ENCODE data around the gene NOPCHAP1. TPM values are rescaled to one million over a fixed set of nuclear protein-coding genes. Genes with fewer than 3 reads are reported as not detected.

NOPCHAP1 gene
- total RNA-seq, 4 donors from 2014 or later, result 2.5 to 5.0 (median 3.3) TPM

- Histone ChIP-seq H3K27ac (no peak overlapping the region), H3K4me1 (no peaks in the 10 kb centered on the region), H3K4me3 (no peak overlapping the region), H3K27me3 (no peaks in the 10 kb centered on the region), H3K36me3 (peaks cover 0 to 27% of the 10 kb centered on the region in 2 donors), H3K9me3 (no peaks in the 10 kb centered on the region)
- DNase-seq (no peak), ATAC-seq (no peak)
- in situ Hi-C loops (cut with MboI; ENCODE audit: low sequenced_read_pairs in 4 of 4), result no loop called here
- no peak for TF ChIP-seq POLR2A (IDR thresholded peaks at IDR 0.05)
- TF ChIP-seq, protein P1, sequence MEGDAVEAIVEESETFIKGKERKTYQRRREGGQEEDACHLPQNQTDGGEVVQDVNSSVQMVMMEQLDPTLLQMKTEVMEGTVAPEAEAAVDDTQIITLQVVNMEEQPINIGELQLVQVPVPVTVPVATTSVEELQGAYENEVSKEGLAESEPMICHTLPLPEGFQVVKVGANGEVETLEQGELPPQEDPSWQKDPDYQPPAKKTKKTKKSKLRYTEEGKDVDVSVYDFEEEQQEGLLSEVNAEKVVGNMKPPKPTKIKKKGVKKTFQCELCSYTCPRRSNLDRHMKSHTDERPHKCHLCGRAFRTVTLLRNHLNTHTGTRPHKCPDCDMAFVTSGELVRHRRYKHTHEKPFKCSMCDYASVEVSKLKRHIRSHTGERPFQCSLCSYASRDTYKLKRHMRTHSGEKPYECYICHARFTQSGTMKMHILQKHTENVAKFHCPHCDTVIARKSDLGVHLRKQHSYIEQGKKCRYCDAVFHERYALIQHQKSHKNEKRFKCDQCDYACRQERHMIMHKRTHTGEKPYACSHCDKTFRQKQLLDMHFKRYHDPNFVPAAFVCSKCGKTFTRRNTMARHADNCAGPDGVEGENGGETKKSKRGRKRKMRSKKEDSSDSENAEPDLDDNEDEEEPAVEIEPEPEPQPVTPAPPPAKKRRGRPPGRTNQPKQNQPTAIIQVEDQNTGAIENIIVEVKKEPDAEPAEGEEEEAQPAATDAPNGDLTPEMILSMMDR (IDR thresholded peaks at IDR 0.05 in 4 of 5, conservative IDR thresholded peaks at IDR 0.05 in 1 of 5), result no peak
- intact Hi-C loops (cut with DNase I; ENCODE audit: low total_unique reads), result no loop called here
Measured at GRCh38 chr12:105001476-105001875, 15.4 kb downstream of the NOPCHAP1 start.

GRCh38 chr12:105013892-105014291 is 27.8 kb downstream of the NOPCHAP1 start:
- peaks cover 0 to 9% of the 10 kb centered on the region in 2 donors for H3K36me3 ChIP-seq
- H3K4me3 ChIP-seq, result no peak overlapping the region
- no peak overlapping the region for H3K27ac ChIP-seq
- TF ChIP-seq, protein P1 (IDR thresholded peaks at IDR 0.05 in 4 of 5, conservative IDR thresholded peaks at IDR 0.05 in 1 of 5), result no peak
- TF ChIP-seq POLR2A (IDR thresholded peaks at IDR 0.05), result no peak
- H3K27me3 ChIP-seq, result no peaks in the 10 kb centered on the region
- in situ Hi-C loops (cut with MboI; ENCODE audit: low sequenced_read_pairs in 4 of 4), result no loop called here
- intact Hi-C loops (cut with DNase I; ENCODE audit: low total_unique reads), result no loop called here
- H3K4me1 ChIP-seq, result peaks cover 5% of the 10 kb centered on the region in 2 donors
- no peaks in the 10 kb centered on the region for H3K9me3 ChIP-seq
- DNase-seq (no peak), ATAC-seq (no peak)

DNA sequence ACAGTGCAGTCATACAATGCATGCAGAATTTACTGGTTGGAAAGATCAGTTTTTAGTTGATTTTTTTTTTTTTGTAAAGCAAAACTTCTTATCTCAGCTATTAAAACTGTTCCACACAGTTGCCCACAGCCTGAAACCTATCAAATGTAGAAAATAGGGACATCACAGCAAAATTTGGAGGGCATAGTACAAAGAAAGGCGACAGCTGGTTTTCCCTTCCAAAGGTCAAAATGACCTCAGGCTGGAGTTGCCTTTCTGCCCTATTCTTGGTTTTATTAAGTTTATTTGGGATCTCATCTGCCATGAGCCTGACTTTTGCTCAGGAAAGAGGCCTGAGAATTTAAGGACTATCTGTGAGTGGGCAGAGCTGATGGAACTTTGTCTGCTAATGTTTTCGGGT is 28.5 kb downstream of the NOPCHAP1 start:
- Histone ChIP-seq H3K4me3 (no peak overlapping the region), H3K27me3 (no peaks in the 10 kb centered on the region), H3K27ac (no peak overlapping the region), H3K9me3 (no peaks in the 10 kb centered on the region), H3K36me3 (peaks cover 0 to 9% of the 10 kb centered on the region in 2 donors), H3K4me1 (peaks cover 6 to 8% of the 10 kb centered on the region in 2 donors)
- TF ChIP-seq POLR2A (IDR thresholded peaks at IDR 0.05), result no peak
- TF ChIP-seq, protein P1 (IDR thresholded peaks at IDR 0.05 in 4 of 5, conservative IDR thresholded peaks at IDR 0.05 in 1 of 5), result no peak
- intact Hi-C loops (cut with DNase I; ENCODE audit: low total_unique reads), result no loop called here
- ATAC-seq (no peak), DNase-seq (no peak)
- in situ Hi-C loops (cut with MboI; ENCODE audit: low sequenced_read_pairs in 4 of 4), result no loop called here

GRCh38 chr12:105015543-105015942 is 29.4 kb downstream of the NOPCHAP1 start:
- H3K4me3 ChIP-seq, result no peak overlapping the region
- H3K36me3 ChIP-seq, result peaks cover 0 to 9% of the 10 kb centered on the region in 2 donors
- DNase-seq, result no peak
- no peaks in the 10 kb centered on the region for H3K9me3 ChIP-seq
- H3K4me1 ChIP-seq, result peaks cover 6 to 8% of the 10 kb centered on the region in 2 donors
- intact Hi-C loops (cut with DNase I; ENCODE audit: low total_unique reads), result no loop called here
- no peaks in the 10 kb centered on the region for H3K27me3 ChIP-seq
- H3K27ac ChIP-seq, result no peak overlapping the region
- no peak for ATAC-seq
- TF ChIP-seq POLR2A (IDR thresholded peaks at IDR 0.05), result no peak
- TF ChIP-seq, protein P1 (IDR thresholded peaks at IDR 0.05 in 4 of 5, conservative IDR thresholded peaks at IDR 0.05 in 1 of 5), result no peak
- in situ Hi-C loops (cut with MboI; ENCODE audit: low sequenced_read_pairs in 4 of 4), result no loop called here

DNA sequence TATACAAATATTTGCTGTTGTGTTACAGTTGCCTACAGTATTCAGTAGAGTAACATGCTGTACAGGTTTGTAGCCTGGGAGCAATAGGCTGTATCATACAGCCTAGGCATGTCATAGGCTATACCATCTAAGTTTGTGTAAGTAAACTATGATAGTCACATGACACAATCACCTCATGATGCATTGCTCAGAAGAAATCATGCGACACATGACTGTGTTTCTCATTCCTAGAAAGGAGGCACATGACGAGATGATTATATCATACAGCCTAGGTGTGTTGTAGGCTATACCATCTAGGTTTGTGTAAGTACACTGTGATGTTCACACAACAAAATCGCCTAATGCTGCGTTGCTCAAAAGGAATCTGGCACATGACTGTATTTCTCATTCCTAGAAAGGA is 31.9 kb downstream of the NOPCHAP1 start:
- no peak for ATAC-seq
- no peak for DNase-seq
- no peaks in the 10 kb centered on the region for H3K9me3 ChIP-seq
- H3K27ac ChIP-seq, result no peak overlapping the region
- peaks cover 0 to 5% of the 10 kb centered on the region in 2 donors for H3K36me3 ChIP-seq
- intact Hi-C loops (cut with DNase I; ENCODE audit: low total_unique reads) (no loop called here), in situ Hi-C loops (cut with MboI; ENCODE audit: low sequenced_read_pairs in 4 of 4) (no loop called here)
- H3K27me3 ChIP-seq, result no peaks in the 10 kb centered on the region
- no peak for TF ChIP-seq POLR2A (IDR thresholded peaks at IDR 0.05)
- TF ChIP-seq, protein P1 (IDR thresholded peaks at IDR 0.05 in 4 of 5, conservative IDR thresholded peaks at IDR 0.05 in 1 of 5), result no peak
- H3K4me3 ChIP-seq, result no peak overlapping the region
- peaks cover 6 to 8% of the 10 kb centered on the region in 2 donors for H3K4me1 ChIP-seq
